ENCODE measurements around the gene NBL1.

DNA sequence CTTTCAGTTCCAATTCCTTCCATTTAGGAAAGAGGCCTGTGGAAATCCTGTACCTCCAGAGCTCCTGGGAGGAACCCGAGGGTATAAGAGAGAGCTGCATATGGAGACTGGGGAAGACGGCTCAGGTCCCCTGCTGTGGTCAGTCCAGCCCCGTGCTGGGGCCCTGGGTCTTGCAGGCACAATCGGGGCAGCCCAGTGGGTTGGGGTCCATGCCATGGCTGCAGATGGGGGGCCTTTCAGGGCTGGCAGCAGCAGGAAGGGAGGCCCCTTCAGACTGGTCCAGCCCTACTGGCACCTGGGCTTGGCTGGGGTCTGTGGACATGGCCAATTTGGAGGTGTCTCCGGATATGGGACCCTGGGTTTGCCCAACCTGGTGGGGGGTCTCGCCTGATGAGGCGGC is 38.8 kb downstream of the NBL1 start:
- no peak for TF ChIP-seq CTCF (conservative IDR thresholded peaks at IDR 0.05)
- TF ChIP-seq ZFX (IDR thresholded peaks at IDR 0.05) = no peak
